H7 (cell line): ENCODE data around the gene SLC31A1. TPM values are rescaled to one million over a fixed set of nuclear protein-coding genes. Genes with fewer than 3 reads are reported as not detected.
"Not testable (repeated sequence)": the region's sequence is repeated elsewhere in the genome, so short reads cannot be mapped to it uniquely, and the experiment has no call there.

ENCODE experiments used
- DNase-seq: peaks from one replicate; pipeline ENCODE4 v3.0.0; 2012
- H3K27me3 ChIP-seq: 2 replicates; pipeline ENCODE4 v1.6.0; 2011; ENCODE audit warnings: mild to moderate bottlenecking, low read length; ENCODE audit not compliant: control insufficient read depth, insufficient read depth
- H3K36me3 ChIP-seq: replicated peaks from 2 replicates; pipeline ENCODE4 v1.5.1; 2011; ENCODE audit warnings: low read length; ENCODE audit not compliant: control insufficient read depth, insufficient read depth
- H3K4me3 ChIP-seq: 2 replicates; pipeline ENCODE4 v1.5.1; 2011; ENCODE audit warnings: low read depth, mild to moderate bottlenecking, control low read depth, low read length, moderate library complexity; ENCODE audit not compliant: insufficient read depth
- total RNA-seq: library from RNA; depleted of rRNA; stranded (reverse); fragments of >200 nt; shearing (Covaris generic); gene quantifications from 2 replicates; pipeline ENCODE4 v1.2.3, GENCODE V29; 2014

SLC31A1 gene
- total RNA-seq, 1 experiment from 2014 or later = 21.8 TPM

DNA sequence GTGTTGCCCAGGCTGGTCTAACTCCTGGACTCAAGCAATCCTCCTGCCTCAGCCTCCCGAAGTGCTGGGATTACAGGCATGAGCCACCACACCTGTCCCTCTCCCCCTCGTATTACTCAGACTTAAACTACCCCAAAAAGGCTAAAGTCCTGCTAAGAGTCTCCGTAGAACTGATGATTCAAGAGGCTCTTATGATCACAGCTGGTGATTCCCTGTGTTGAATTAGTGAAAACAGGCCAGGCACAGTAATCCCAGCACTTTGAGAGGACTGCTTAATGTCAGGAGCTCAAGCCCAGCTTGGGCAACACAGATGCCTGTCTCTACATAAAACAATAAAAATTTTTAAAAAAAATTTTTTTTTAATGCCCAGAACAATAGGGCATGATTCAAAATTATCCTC is 44.8 kb downstream of the SLC31A1 start:
- Histone ChIP-seq H3K4me3 (no peak overlapping the region), H3K36me3 (peaks cover 2% of the 10 kb centered on the region), H3K27me3 (no peaks in the 10 kb centered on the region)
- no peak for DNase-seq

DNA sequence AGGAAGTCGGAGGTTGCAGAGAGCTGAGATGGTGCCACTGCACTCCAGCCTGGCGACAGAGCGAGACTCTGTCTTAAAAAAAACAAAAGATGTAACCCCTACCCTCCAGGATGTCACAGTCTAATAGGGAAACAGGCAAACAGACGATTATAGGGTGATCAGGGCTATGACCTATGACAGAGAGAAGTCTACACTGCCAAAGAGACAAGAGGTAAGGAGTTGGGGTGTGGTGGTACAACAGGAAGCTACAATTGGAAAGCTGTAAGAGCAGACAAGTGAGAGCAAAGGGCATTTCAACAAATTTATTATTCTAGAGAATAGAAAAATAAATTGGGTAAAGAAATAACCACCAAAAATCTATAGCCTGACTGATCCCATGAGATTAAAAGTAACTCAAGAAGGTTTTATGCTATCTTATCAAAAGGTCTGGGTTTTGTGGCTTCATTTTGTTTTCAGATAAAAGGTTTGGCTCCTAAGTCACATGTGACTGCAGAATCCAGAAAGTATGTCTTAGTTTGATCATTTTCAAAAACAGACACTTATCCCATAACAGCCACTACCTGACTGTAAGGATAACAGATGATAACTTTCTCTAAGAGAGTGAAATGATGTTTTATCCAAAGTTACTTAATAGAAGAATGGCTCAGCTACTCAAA is 46.7 kb downstream of the SLC31A1 start:
- Histone ChIP-seq H3K4me3 (no peak overlapping the region), H3K27me3 (no peaks in the 10 kb centered on the region), H3K36me3 (peaks cover 3% of the 10 kb centered on the region)
- no peak for DNase-seq

DNA sequence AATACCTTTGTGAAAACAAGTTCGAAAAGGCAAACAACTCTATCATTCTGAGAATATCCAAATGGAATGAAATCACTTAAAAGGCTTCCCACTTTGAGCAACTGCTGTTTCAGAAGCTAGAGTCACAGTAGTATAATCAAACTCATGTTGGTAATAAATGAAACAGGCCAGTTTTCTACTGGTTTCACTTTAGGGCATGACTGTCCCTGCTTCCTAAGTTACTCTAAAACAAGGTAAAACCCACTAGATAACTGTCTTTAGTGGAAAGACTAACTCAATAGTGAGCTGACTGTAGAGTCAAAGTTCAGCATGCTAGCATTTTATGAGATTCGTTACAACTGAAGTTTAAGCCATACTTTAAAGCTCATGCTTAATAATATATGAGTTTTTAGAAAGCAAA is 48.0 kb downstream of the SLC31A1 start:
- H3K27me3 ChIP-seq = no peaks in the 10 kb centered on the region
- no peak overlapping the region for H3K4me3 ChIP-seq
- peaks cover 5% of the 10 kb centered on the region for H3K36me3 ChIP-seq
- DNase-seq = no peak

DNA sequence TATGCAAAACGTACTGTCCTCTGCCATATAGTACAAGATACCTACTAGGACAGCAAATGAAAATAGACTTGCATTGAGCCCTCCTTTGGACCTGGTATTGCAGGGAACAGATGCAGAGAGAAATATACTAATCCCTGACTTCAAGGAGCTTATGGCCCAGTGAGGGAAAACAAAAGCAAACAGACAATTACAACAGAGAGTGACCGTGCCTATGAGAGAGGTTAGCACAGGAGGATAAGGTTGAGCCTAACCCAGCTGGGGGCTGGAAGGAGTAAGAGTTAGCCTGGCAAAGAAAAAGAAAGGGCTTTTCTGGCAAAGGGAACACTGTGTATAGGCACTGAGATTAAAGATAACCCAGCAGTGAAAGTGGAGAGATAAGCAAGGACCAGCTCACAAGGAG is 48.5 kb downstream of the SLC31A1 start:
- H3K36me3 ChIP-seq = peaks cover 5% of the 10 kb centered on the region
- DNase-seq = no peak
- H3K4me3 ChIP-seq = no peak overlapping the region
- no peaks in the 10 kb centered on the region for H3K27me3 ChIP-seq

DNA sequence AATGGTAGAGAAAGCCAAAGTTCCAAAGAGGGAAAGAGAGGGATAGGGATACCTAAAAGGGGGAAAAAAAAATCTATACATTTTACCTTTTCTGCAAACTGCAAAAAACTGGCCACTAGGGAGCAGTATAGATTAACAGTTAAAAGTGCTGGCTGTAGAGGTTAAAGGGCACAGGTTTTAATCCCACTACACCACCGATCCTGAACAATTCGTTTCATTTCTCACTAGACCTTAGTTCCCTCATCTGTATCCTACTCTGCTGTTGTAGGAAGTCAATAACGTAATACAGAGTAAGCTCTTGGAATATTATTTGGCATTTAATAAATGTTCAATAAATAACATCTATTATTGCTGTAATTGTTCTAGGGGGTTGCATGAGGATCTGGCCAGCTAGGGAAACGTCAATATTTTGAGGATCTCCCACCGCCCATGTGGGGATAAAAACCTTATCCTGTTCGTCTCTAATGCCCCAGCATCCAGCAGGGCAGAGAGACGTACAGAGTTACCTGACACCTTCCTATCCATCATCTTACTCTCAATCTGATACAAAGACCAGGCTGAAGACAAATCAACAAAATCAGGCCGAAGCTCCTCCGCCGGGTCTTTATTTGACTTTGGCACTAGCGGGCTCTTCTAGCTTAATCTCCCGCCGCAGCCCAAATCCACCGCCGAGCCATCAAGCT is 53.3 kb downstream of the SLC31A1 start:
- H3K27me3 ChIP-seq = no peaks in the 10 kb centered on the region
- peak; percentile 74 for DNase-seq
- peaks cover 13% of the 10 kb centered on the region for H3K36me3 ChIP-seq
- peak overlapping the region; percentile 69 for H3K4me3 ChIP-seq

DNA sequence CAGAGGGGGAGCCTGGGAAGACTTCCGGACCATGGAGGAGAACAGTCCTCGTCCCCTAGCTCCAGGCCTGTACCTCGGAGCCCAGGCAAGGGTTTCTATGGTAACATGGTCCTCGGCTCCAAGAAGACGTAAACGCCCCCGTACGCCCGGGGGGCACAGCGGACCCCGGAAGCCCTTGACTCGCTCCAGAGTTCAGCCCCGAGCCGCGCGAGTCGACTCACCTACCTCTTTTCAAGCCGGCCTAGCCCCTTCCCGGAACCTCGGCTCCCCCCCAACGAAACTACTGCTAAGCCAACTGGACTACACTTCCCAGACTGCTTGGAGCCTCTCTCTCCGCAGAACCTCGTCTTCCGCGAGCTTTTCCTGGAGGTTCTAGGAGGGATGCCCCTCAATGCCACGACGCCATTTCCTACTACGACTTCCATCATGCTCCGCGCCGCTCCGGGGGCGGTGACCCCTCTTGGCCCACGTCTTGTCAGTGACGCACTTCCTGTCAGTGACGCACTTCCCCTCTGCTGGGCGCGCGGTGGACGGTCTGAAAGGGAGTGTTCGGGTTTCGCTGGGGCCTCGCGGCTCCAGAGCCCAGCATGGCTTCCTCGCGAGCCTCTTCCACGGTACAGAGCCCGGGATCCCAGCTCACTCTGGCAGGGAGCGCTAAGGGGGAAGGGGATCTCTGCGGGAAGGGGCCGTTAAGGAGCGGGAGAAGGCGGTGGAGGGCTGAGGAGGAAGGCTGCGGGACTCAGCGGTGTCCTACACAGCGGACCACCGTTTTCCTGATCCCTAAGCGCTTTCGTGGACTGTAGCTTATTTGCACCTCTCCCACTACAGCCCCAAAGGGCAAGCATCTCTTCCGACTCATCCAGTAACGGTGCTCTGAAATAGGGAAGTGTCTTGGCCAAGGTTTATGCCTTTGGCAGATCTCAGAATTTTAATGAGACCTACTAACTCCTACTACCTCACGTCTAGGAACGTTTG is 54.1 kb downstream of the SLC31A1 start, which contains the start of the genes CDC26 and PRPF4:
CDC26 (minus strand) TSS at position 416 of the 975 bp plus-strand sequence. CDS start 3,065 bp downstream, outside the sequence.
PRPF4 (plus strand) TSS at position 502 of the 975 bp plus-strand sequence; CDS start at position 588, 86 bp downstream.
- peaks cover 22% of the 10 kb centered on the region for H3K36me3 ChIP-seq
- peak; percentile 96 for DNase-seq
- peak within 1 kb of the TSS; percentile 69 for H3K4me3 ChIP-seq
- no peaks in the 10 kb centered on the region for H3K27me3 ChIP-seq

DNA sequence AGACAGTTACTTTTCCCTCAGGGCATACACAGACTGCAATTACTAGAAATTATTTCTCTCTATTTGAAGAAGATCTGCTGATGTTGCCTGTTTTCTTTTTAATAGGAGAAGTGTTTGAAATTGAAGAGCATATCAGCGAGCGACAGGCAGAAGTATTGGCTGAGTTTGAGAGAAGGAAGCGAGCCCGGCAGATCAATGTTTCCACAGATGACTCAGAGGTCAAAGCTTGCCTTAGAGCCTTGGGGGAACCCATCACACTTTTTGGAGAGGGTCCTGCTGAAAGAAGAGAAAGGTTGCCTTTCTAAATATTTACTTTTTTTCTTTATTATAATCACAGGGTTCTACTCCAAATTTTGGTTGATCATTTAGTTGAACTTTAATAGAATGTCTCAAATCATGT is 57.5 kb downstream of the SLC31A1 start:
- Histone ChIP-seq H3K27me3 (no peaks in the 10 kb centered on the region), H3K36me3 (peaks cover 39% of the 10 kb centered on the region)

DNA sequence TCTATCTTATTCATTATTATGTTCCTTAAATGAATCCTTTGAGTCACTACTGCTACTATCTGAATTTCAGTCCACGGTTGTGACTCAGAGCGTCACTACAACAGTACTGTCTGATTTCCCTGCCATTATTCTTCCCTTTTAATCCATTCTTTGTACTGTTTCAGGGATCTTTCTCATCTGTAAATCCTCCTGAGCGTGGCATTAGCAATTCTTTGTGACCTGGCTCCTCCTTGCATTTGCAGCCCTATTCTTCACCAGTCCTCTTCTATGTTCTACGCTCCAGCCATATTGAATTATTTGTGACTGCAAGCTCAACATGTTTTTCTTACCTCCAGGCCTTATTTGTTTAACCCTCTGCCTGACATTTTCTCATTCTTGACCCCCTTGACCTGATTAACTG is 60.0 kb downstream of the SLC31A1 start:
- no peak for DNase-seq
- Histone ChIP-seq H3K36me3 (peaks cover 54% of the 10 kb centered on the region), H3K4me3 (no peak overlapping the region), H3K27me3 (no peaks in the 10 kb centered on the region)

More for the DNA sequence above, 57.5 kb downstream of the SLC31A1 start:
- DNase-seq = no peak
- no peak overlapping the region for H3K4me3 ChIP-seq

DNA sequence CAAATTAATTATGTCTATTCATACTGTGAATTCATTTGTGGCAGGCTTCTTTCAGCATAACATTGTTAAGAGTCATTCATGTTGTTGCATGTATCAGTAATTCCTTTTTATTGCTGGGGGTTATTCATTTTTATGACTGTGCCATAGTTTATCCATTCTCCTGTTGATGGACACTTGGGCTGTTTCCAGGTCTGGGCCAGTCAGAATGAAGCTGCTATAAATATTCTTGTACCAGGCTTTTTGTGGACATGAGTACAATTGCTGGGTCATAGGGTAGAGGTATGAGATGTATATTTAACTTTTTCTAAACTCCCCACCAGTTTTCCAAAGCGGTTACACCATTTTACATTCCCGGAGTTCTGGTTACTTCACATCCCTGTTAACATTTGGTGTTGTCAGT is 67.7 kb downstream of the SLC31A1 start:
- H3K36me3 ChIP-seq = peaks cover 49% of the 10 kb centered on the region
- H3K27me3 ChIP-seq = no peaks in the 10 kb centered on the region
- H3K4me3 ChIP-seq = no peak overlapping the region
- DNase-seq = no peak

DNA sequence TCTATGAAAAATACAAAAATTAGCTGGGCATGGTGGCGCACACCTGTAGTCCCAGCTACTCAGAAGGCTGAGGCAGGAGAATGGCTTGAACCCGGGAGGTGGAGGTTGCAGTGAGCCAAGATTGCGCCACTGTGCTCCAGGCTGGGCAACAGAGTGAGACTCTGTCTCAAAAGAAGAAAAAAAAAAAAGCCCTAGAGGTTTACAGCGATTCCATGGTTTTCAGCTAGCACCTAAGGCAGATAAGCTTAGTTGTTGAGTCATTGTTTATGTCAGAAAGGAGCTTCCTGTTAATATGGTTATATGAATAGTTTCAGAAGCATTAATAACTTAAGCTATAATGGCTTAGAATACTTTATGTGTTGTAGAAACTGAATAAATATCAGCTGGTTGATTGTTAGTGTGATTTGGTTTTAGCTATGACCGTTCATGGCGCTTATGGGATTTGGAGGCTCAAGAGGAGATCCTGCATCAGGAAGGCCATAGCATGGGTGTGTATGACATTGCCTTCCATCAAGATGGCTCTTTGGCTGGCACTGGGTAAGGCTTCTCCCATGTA is 68.8 kb downstream of the SLC31A1 start:
- peaks cover 43% of the 10 kb centered on the region for H3K36me3 ChIP-seq

DNA sequence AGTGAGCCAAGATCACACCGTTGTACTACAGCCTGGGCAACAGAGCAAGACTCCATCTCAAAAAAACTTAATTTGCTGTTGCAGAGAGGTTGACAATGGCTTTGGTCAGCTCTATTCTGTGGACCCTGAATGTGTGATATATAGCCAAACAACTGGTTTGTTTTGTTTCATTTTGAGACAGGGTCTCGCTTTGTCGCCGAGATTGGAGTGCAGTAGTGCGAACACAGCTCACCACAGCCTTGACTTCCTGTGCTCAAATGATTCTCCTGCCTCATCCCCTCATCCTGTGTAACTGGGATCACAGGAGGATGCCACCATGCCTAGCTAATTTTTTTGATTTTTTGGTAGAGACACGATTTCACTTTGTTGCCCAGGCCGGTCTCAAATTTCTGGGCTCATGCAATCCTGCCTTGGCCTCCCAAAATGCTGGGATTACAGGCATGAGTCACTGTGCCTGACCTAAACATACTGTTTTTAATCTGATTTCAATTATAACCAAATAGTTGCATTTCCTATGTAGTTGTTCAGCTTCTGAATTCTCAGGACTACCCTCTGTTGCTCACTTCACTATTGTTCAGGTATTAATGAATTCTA is 72.0 kb downstream of the SLC31A1 start:
- Histone ChIP-seq H3K36me3 (peaks cover 27% of the 10 kb centered on the region), H3K4me3 (no peak overlapping the region), H3K27me3 (no peaks in the 10 kb centered on the region)
- no peak for DNase-seq

More for the DNA sequence above, 68.8 kb downstream of the SLC31A1 start:
- no peak for DNase-seq
- Histone ChIP-seq H3K27me3 (no peaks in the 10 kb centered on the region), H3K4me3 (no peak overlapping the region)

DNA sequence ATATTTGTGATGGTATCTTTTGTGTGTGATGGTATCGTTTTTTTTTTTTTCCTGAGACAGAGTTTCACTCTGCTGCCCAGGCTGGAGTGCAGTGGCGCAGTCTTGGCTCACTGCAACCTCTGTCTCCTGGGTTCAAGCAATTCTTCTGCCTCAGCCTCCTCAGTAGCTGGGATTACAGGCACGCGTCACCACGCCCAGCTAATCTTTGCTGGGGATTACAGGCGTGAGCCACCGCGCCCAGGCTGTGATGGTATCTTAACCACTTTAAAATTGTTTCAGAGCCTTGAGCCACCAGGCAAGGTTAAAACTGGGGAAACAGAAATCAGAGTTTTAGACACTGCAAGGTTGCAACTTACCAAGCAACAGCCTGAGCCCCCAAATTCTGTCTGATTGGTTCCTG is 74.9 kb downstream of the SLC31A1 start:
- not testable (repeated sequence) for H3K36me3 ChIP-seq, H3K27me3 ChIP-seq, H3K4me3 ChIP-seq, DNase-seq

DNA sequence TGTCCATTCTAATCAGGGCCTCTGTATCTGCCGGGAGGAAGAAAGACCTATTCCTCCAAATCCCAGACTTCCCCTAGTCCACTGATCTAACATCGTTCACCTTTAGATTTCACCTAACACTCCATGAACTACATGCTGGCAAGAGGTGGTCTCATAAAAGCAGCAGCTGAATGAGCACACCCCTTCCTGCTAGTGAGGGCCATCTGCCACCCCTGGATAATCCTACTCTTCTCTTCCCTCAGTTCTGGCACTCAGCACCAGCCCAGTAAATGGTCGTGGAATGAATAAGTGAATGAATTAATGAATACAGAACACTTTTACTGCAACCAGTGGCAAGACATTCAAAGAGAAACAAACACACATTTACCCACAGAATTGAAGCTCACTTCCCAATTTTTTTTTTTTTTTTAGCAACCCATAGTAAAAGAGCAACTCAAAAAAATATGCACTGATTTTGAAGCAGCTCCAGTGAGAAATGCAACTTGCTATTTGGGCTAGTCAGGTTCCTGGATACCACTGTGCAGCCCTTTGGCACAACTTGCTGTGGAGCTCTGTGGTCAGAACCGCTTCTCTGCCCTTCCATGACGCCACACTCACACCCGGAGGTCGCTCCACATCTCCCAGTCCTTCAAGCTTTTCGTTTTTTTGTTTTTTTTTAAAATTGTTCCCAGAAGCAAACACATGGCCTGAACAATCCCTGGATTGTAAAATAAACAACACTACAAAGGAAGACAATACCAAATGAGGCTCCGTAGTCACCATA is 75.6 kb downstream of the SLC31A1 start:
- H3K4me3 ChIP-seq = no peak overlapping the region
- DNase-seq = no peak
- no peaks in the 10 kb centered on the region for H3K27me3 ChIP-seq
- H3K36me3 ChIP-seq = peaks cover 5% of the 10 kb centered on the region
